NT2/D1 (cell line): ENCODE results near the gene CWC27.

Source experiments
- DNase-seq: peaks from one replicate; pipeline ENCODE4 v3.0.0-alpha.2; 2011; ENCODE audit warnings: low read depth, low spot score
- H3K27me3 ChIP-seq: 2 replicates; pipeline ENCODE4 v1.6.0; 2011; ENCODE audit warnings: mild to moderate bottlenecking; ENCODE audit not compliant: insufficient read length, insufficient read depth
- H3K36me3 ChIP-seq: 2 replicates; pipeline ENCODE4 v1.6.1; 2011; ENCODE audit warnings: mild to moderate bottlenecking, low read length, mixed read lengths; ENCODE audit not compliant: insufficient read depth, insufficient read length
- H3K4me1 ChIP-seq: 2 replicates; pipeline ENCODE4 v1.5.1; 2011; ENCODE audit not compliant: insufficient read depth, insufficient read length
- H3K4me3 ChIP-seq: 2 replicates; pipeline ENCODE4 v1.5.1; 2011; ENCODE audit warnings: low read depth; ENCODE audit not compliant: insufficient read length
- H3K9ac ChIP-seq: 2 replicates; pipeline ENCODE4 v1.6.0; 2011; ENCODE audit warnings: low read depth; ENCODE audit not compliant: insufficient read length
- H3K9me3 ChIP-seq: 2 replicates; pipeline ENCODE4 v1.5.1; 2011; ENCODE audit warnings: mild to moderate bottlenecking, low read length; ENCODE audit not compliant: insufficient read depth
- SUZ12 ChIP-seq: IDR thresholded peaks from 2 replicates; pipeline ENCODE4 v1.6.1; 2011; ENCODE audit not compliant: insufficient read length, insufficient read depth; ENCODE audit errors: extremely low read depth
- YY1 ChIP-seq: IDR thresholded peaks from 2 replicates; pipeline ENCODE4 v1.6.1; 2011; ENCODE audit not compliant: insufficient read length, insufficient read depth
- ZNF274 ChIP-seq: IDR thresholded peaks from 2 replicates; pipeline ENCODE4 v1.6.1; 2011; ENCODE audit warnings: mild to moderate bottlenecking, low read depth, low read length

CWC27 gene

DNA sequence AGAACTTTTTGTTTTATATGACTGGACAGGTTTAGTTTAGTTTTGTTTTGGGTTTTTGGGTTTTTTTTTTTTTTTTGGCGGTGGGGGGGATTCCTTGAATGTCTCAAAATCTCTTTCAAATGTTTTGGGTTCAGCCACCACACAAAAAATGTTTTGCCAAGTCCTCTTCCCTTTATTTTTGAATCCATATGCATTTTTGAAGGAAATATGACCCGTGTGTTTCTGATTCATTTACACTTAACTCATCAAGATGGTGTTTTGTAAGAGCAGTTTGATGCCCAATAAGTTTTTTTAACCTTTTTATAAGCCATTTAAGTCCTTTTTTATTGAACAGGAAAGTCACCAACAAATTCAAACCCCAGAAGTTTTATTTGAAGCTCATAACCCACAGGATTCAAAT lies 209.8 kb downstream of the CWC27 start:
- no peak overlapping the region for H3K4me3 ChIP-seq
- no peak overlapping the region for H3K9ac ChIP-seq
- H3K36me3 ChIP-seq, result peaks cover 3% of the 10 kb centered on the region
- H3K4me1 ChIP-seq, result no peaks in the 10 kb centered on the region
- no peaks in the 10 kb centered on the region for H3K27me3 ChIP-seq
- TF ChIP-seq YY1, result no peak
- no peak for TF ChIP-seq ZNF274
- TF ChIP-seq SUZ12, result no peak
- DNase-seq, result no peak
- no peaks in the 10 kb centered on the region for H3K9me3 ChIP-seq

- no peak for DNase-seq
- TF ChIP-seq ZNF274, result no peak
- TF ChIP-seq SUZ12, result no peak
- TF ChIP-seq YY1, result no peak
- Histone ChIP-seq H3K9ac (no peak overlapping the region), H3K36me3 (peaks cover 3% of the 10 kb centered on the region), H3K4me3 (no peak overlapping the region), H3K9me3 (no peaks in the 10 kb centered on the region), H3K4me1 (no peaks in the 10 kb centered on the region), H3K27me3 (no peaks in the 10 kb centered on the region)
Observed at GRCh38 chr5:64979531-64979930, 210.8 kb downstream of the CWC27 start.

DNA sequence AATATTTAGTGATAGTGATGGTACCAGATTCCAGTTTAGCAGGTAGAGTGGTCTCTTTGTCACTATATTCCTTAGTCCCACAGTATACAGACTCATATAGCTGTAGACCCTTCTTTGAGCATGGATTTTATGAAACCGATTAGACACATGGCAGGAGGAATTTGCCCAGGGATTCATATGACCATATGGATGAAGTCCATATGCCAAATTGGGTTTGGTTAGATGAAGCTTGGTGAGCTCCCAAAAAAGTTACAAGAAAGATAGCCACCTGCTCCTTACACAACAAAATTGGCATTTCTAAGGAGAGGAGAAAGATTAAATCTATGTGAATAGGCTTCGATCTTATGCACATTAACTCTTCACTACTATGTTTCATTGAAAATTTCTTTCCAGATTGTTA lies 211.4 kb downstream of the CWC27 start:
- Histone ChIP-seq H3K9ac (no peak overlapping the region), H3K36me3 (peaks cover 3% of the 10 kb centered on the region), H3K4me1 (no peaks in the 10 kb centered on the region), H3K27me3 (no peaks in the 10 kb centered on the region), H3K4me3 (no peak overlapping the region), H3K9me3 (no peaks in the 10 kb centered on the region)
- DNase-seq, result no peak
- TF ChIP-seq YY1, result no peak
- no peak for TF ChIP-seq ZNF274
- no peak for TF ChIP-seq SUZ12

- Histone ChIP-seq H3K9me3 (0 out of 2 replicates have a peak, but pooled peaks cover 5% of the 10 kb centered on the region), H3K36me3 (no peaks in the 10 kb centered on the region), H3K4me1 (no peaks in the 10 kb centered on the region), H3K9ac (no peak overlapping the region), H3K4me3 (no peak overlapping the region), H3K27me3 (no peaks in the 10 kb centered on the region)
- no peak for DNase-seq
- TF ChIP-seq SUZ12 (no peak), YY1 (no peak), ZNF274 (no peak)
Observed at GRCh38 chr5:64987768-64988167, 219.0 kb downstream of the CWC27 start.

GRCh38 chr5:65009207-65009606 lies 240.5 kb downstream of the CWC27 start:
- H3K4me1 ChIP-seq, result no peaks in the 10 kb centered on the region
- H3K9me3 ChIP-seq, result no peaks in the 10 kb centered on the region
- DNase-seq, result no peak
- no peak overlapping the region for H3K4me3 ChIP-seq
- H3K36me3 ChIP-seq, result no peaks in the 10 kb centered on the region
- H3K9ac ChIP-seq, result no peak overlapping the region
- no peaks in the 10 kb centered on the region for H3K27me3 ChIP-seq
- TF ChIP-seq YY1, result no peak
- no peak for TF ChIP-seq ZNF274
- TF ChIP-seq SUZ12, result no peak

- TF ChIP-seq ZNF274, result no peak
- no peak for TF ChIP-seq SUZ12
- TF ChIP-seq YY1, result no peak
- Histone ChIP-seq H3K4me3 (no peak overlapping the region), H3K4me1 (no peaks in the 10 kb centered on the region), H3K9ac (no peak overlapping the region), H3K36me3 (no peaks in the 10 kb centered on the region), H3K27me3 (no peaks in the 10 kb centered on the region), H3K9me3 (no peaks in the 10 kb centered on the region)
- no peak for DNase-seq
Observed at GRCh38 chr5:65010841-65011240, 242.1 kb downstream of the CWC27 start.

DNA sequence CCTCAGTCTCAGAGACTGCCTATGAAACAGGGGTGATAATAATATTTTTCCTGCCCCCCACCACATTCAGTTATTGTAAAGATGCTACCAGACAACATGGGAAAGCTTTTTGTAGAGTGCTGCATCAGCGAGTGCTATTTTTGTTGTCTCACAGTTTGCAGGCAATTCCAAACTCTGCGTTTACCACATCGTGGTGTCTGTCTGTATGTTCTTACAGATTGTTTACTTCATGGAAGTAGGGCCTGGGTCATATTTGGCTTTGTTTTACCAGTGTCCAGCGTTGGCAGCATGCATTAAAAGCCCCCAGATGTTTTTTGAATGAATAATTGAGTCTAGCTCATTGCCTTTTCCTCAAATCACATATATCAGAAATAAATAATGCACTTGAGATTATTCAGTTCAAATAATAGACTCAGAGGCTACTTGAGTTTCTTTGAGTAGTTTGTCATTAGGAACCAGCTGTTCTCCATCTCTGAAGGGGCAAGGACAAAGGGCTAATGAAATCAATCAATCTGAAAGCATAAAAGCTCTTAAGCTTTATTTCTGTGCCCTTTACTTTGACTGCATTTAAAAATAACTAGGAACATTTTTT lies 243.7 kb downstream of the CWC27 start:
- TF ChIP-seq SUZ12 (no peak), ZNF274 (no peak), YY1 (no peak)
- H3K27me3 ChIP-seq, result no peaks in the 10 kb centered on the region
- no peak overlapping the region for H3K9ac ChIP-seq

DNA sequence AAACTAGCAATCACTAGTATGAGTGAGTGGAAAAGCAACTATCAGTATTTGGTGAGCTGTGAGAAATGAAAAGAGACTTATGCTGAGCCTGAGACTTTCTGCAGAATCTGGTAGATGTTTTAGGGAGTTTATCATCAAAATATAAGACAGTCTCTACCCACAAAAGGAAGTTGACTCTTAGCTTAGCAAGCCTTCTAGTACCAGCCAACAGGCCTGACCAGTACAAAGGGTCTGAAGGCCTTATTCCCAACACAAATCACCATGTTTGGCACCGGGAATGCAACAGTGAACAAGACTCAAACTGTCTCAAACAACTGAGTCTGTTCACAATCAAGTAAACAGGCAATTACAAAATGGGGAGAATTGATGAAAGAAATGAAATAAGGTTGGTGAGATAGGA lies 244.4 kb downstream of the CWC27 start:
- TF ChIP-seq SUZ12 (no peak), YY1 (no peak), ZNF274 (no peak)
- Histone ChIP-seq H3K4me3 (no peak overlapping the region), H3K36me3 (no peaks in the 10 kb centered on the region), H3K9ac (no peak overlapping the region), H3K9me3 (no peaks in the 10 kb centered on the region), H3K27me3 (no peaks in the 10 kb centered on the region), H3K4me1 (no peaks in the 10 kb centered on the region)
- DNase-seq, result no peak

More for the DNA sequence above, 243.7 kb downstream of the CWC27 start:
- Histone ChIP-seq H3K4me3 (no peak overlapping the region), H3K4me1 (no peaks in the 10 kb centered on the region), H3K9me3 (no peaks in the 10 kb centered on the region), H3K36me3 (no peaks in the 10 kb centered on the region)
- DNase-seq, result no peak
